Measurements from ENCODE around the gene PRG2. TPM values are rescaled to one million over a fixed set of nuclear protein-coding genes. Genes with fewer than 3 reads are reported as not detected.
A peak's percentile ranks its signal among the peaks of the same experiment; 100 is the strongest.

PRG2 gene
- total and polyA plus RNA-seq, 2 of the 13 experiments (the other 11 are each of a cell fraction or from before 2014, with no cell fraction given) = not detected

DNA sequence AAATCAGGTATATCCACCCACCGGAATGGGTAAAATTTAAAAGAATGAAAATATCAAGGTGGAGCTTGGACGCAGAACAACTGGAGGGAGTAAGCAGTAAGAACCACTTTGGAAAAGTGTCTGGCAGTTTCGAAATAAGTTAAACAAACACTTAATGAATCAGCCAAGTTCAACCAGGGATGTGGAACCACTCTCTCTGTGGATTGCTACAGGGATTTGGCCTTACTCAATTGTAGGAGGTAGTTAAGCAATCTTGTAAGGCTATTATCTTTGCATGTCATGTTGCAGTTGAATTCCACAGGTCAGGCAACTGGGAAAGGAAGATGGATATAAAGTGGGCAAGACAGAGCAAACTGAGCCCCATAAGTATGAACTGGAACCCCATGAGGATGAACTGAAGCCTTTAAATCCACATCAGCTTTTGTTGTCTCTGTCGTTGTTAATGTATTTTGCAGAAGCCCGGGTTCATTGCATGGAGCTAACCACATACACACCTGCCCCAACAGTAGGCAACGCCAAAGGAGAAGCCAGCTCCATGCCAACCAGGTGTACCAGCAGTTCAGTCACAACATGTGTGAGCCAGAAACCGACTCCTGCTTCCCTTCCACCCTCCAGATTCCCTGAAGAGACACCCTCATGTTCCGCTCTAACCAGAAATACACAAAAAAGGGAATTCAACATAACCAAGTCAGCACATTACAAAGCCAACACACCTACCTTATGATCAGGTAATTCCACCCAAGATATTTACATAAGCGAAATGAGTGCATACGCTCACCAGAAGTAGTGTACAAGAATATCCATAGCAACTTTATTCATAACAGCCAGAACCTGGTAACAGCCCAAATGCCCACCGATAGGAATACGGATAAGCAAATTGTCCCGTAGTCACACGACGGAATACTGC lies 44.4 kb upstream of the PRG2 start (continued):
- TF ChIP-seq ELK4 (CRISPR knock-in tag; IDR thresholded peaks at IDR 0.05; ENCODE audit: borderline replicate concordance) = no peak
- no peak for TF ChIP-seq ZSCAN20 (CRISPR knock-in tag; IDR thresholded peaks at IDR 0.05; ENCODE audit: borderline replicate concordance)
- TF ChIP-seq ZBTB46 (CRISPR knock-in tag; IDR thresholded peaks at IDR 0.05; ENCODE audit: borderline replicate concordance) = no peak
- TF ChIP-seq HOXD1 (CRISPR knock-in tag; IDR thresholded peaks at IDR 0.05) = 0 out of 2 replicates have a peak, but pooled peaks have one; percentile 61
- TF ChIP-seq ARID2 (CRISPR knock-in tag; IDR thresholded peaks at IDR 0.05; ENCODE audit: borderline replicate concordance) = no peak
- no peak for TF ChIP-seq ZNF33A (CRISPR knock-in tag; IDR thresholded peaks at IDR 0.05; ENCODE audit: borderline replicate concordance)
- no peak for TF ChIP-seq ZNF501 (CRISPR knock-in tag; IDR thresholded peaks at IDR 0.05)
- TF ChIP-seq SRSF4 (IDR thresholded peaks at IDR 0.05; ENCODE audit: low read depth, low read length, poor library complexity, severe bottlenecking) = no peak
- TF ChIP-seq ZNF503 (CRISPR knock-in tag; IDR thresholded peaks at IDR 0.05) = no peak
- TF ChIP-seq FOXM1 (CRISPR knock-in tag; IDR thresholded peaks at IDR 0.05) = no peak
- no peak for TF ChIP-seq FOXC1 (CRISPR knock-in tag; IDR thresholded peaks at IDR 0.05; ENCODE audit: borderline replicate concordance)
- no peak for TF ChIP-seq ZNF781 (CRISPR knock-in tag; IDR thresholded peaks at IDR 0.05; ENCODE audit: borderline replicate concordance, not compliant biosample characterization)
- 0 out of 2 replicates have a peak, but pooled peaks have one; percentile 59 for TF ChIP-seq ZNF34 (CRISPR knock-in tag; IDR thresholded peaks at IDR 0.05; ENCODE audit: borderline replicate concordance)
- no peak for TF ChIP-seq GZF1 (CRISPR knock-in tag; IDR thresholded peaks at IDR 0.05)
- TF ChIP-seq ZNF543 (CRISPR knock-in tag; IDR thresholded peaks at IDR 0.05) = no peak
- TF ChIP-seq ZNF263 (CRISPR knock-in tag; IDR thresholded peaks at IDR 0.05) = no peak
- no peak for TF ChIP-seq ZNF572 (CRISPR knock-in tag; IDR thresholded peaks at IDR 0.05)
- no peak for TF ChIP-seq MLX (CRISPR knock-in tag; IDR thresholded peaks at IDR 0.05)
- no peak for TF ChIP-seq ZNF563 (CRISPR knock-in tag; IDR thresholded peaks at IDR 0.05)
